ENCODE data around the gene IGHMBP2. TPM values are rescaled to one million over a fixed set of nuclear protein-coding genes. Genes with fewer than 3 reads are reported as not detected.

The IGHMBP2 gene
- total and polyA plus RNA-seq, 9 of the 15 experiments (the other 6 are each of a cell fraction or from before 2014, with no cell fraction given): 1.6 to 24.8 (median 14.5) TPM

GRCh38 chr11:68903288-68904247 is at the start of gene IGHMBP2, which contains the start of gene MRPL21 (continued):
- TF ChIP-seq JUN (IDR thresholded peaks at IDR 0.05; ENCODE audit: borderline replicate concordance, low read depth, low read length) (peak; percentile 53; the same call in 1 of the 2 replicates), JUN (CRISPR knock-in tag; IDR thresholded peaks at IDR 0.05; ENCODE audit: borderline replicate concordance) (no peak), PPARD (CRISPR knock-in tag; IDR thresholded peaks at IDR 0.05) (no peak), PURB (CRISPR knock-in tag; IDR thresholded peaks at IDR 0.05; ENCODE audit: low read depth) (no peak), HDAC3 (IDR thresholded peaks at IDR 0.05; ENCODE audit: borderline replicate concordance, partially characterized antibody) (peak; percentile 53), NR1H2 (CRISPR knock-in tag; IDR thresholded peaks at IDR 0.05) (no peak; the same call in 1 of the 2 replicates), POLR2AphosphoS5 (IDR thresholded peaks at IDR 0.05; ENCODE audit: control insufficient read depth, insufficient read depth, low read depth, low read length) (peak; percentile 92), CBFB (CRISPR knock-in tag; IDR thresholded peaks at IDR 0.05) (0 out of 2 replicates have a peak, but pooled peaks have one; percentile 17), NR2F6 (CRISPR knock-in tag; IDR thresholded peaks at IDR 0.05) (0 out of 2 replicates have a peak, but pooled peaks have one; percentile 68), PYGO2 (tag; IDR thresholded peaks at IDR 0.05) (no peak), MLLT1 (IDR thresholded peaks at IDR 0.05) (peak in 1 of 2 experiments; percentile 4; a peak in 1 of 4 replicates), ZNF24 (IDR thresholded peaks at IDR 0.05) (peak; percentile 47; the same call in 1 of the 2 replicates), ZNF23 (CRISPR knock-in tag; IDR thresholded peaks at IDR 0.05) (no peak), SRSF3 (IDR thresholded peaks at IDR 0.05; ENCODE audit: insufficient read depth, low read length) (no peak), FOXK2 (conservative IDR thresholded peaks at IDR 0.05 in 1 of 2, IDR thresholded peaks at IDR 0.05 in 1 of 2; ENCODE audit: low read depth in 2 of 2) (peak; percentile 61 to 68; a peak in 3 of 4 replicates)
- TF ChIP-seq, protein P1, sequence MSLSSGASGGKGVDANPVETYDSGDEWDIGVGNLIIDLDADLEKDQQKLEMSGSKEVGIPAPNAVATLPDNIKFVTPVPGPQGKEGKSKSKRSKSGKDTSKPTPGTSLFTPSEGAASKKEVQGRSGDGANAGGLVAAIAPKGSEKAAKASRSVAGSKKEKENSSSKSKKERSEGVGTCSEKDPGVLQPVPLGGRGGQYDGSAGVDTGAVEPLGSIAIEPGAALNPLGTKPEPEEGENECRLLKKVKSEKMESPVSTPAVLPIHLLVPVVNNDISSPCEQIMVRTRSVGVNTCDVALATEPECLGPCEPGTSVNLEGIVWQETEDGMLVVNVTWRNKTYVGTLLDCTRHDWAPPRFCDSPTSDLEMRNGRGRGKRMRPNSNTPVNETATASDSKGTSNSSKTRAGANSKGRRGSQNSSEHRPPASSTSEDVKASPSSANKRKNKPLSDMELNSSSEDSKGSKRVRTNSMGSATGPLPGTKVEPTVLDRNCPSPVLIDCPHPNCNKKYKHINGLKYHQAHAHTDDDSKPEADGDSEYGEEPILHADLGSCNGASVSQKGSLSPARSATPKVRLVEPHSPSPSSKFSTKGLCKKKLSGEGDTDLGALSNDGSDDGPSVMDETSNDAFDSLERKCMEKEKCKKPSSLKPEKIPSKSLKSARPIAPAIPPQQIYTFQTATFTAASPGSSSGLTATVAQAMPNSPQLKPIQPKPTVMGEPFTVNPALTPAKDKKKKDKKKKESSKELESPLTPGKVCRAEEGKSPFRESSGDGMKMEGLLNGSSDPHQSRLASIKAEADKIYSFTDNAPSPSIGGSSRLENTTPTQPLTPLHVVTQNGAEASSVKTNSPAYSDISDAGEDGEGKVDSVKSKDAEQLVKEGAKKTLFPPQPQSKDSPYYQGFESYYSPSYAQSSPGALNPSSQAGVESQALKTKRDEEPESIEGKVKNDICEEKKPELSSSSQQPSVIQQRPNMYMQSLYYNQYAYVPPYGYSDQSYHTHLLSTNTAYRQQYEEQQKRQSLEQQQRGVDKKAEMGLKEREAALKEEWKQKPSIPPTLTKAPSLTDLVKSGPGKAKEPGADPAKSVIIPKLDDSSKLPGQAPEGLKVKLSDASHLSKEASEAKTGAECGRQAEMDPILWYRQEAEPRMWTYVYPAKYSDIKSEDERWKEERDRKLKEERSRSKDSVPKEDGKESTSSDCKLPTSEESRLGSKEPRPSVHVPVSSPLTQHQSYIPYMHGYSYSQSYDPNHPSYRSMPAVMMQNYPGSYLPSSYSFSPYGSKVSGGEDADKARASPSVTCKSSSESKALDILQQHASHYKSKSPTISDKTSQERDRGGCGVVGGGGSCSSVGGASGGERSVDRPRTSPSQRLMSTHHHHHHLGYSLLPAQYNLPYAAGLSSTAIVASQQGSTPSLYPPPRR (CRISPR knock-in tag; IDR thresholded peaks at IDR 0.05; ENCODE audit: borderline replicate concordance): 0 out of 2 replicates have a peak, but pooled peaks have one; percentile 64
